Neural cell (in vitro differentiated cells): Measurements from ENCODE around the gene NDST1. TPM values are rescaled to one million over a fixed set of nuclear protein-coding genes. Genes with fewer than 3 reads are reported as not detected.

Experiments
- H2AFZ ChIP-seq: fragments of 200-600, 300-800 bp; sonication (generic), shearing (Covaris generic); 2 replicates; pipeline ENCODE4 v1.6.0; 2014; ENCODE audit warnings: low read depth, mild to moderate bottlenecking, antibody characterized with exemption, low read length, moderate library complexity
- H3F3A ChIP-seq: fragments of 200-600 bp; shearing (Covaris generic); 2 replicates; pipeline ENCODE4 v1.6.1; 2016; ENCODE audit warnings: mild to moderate bottlenecking, moderate library complexity, mixed read lengths, antibody characterized with exemption, low read length; ENCODE audit not compliant: insufficient read depth, poor library complexity, severe bottlenecking
- H3K27ac ChIP-seq: fragments of 200-600, 300-800 bp; sonication (generic), shearing (Covaris generic); 2 replicates; pipeline ENCODE4 v1.5.1; 2014; ENCODE audit warnings: mild to moderate bottlenecking, low read length, moderate library complexity
- H3K27me3 ChIP-seq: fragments of 300-800, 200-600 bp; sonication (generic), shearing (Covaris generic); 2 replicates; pipeline ENCODE4 v1.6.0; 2014; ENCODE audit warnings: mild to moderate bottlenecking, low read depth, low read length, moderate library complexity; ENCODE audit not compliant: insufficient read depth
- H3K36me3 ChIP-seq: fragments of 300-800, 200-600 bp; sonication (generic), shearing (Covaris generic); 2 replicates; pipeline ENCODE4 v1.5.1; 2014; ENCODE audit warnings: mild to moderate bottlenecking, antibody characterized with exemption, low read length, moderate library complexity; ENCODE audit not compliant: insufficient read depth
- H3K4me2 ChIP-seq: fragments of 300-800, 200-600 bp; sonication (generic), shearing (Covaris generic); 2 replicates; pipeline ENCODE4 v1.6.0; 2014; ENCODE audit warnings: mild to moderate bottlenecking, low read length
- H3K4me3 ChIP-seq: fragments of 300-800, 200-600 bp; sonication (generic), shearing (Covaris generic); 2 replicates; pipeline ENCODE4 v1.5.1; 2014; ENCODE audit warnings: mild to moderate bottlenecking, low read length, moderate library complexity
- H3K79me2 ChIP-seq: fragments of 200-600 bp; shearing (Covaris generic); replicated peaks from 2 replicates; pipeline ENCODE4 v1.6.0; 2014; ENCODE audit warnings: mild to moderate bottlenecking, low read length, moderate library complexity; ENCODE audit not compliant: insufficient read depth
- H3K9ac ChIP-seq: fragments of 300-800, 200-600 bp; sonication (generic), shearing (Covaris generic); 2 replicates; pipeline ENCODE4 v1.6.1; 2016; ENCODE audit warnings: mild to moderate bottlenecking, low read length, mixed read lengths
- H3K9me2 ChIP-seq: fragments of 200-600 bp; shearing (Covaris generic); 2 replicates; pipeline ENCODE4 v1.6.1; 2016; ENCODE audit warnings: mild to moderate bottlenecking, low read length, mixed read lengths; ENCODE audit not compliant: insufficient read depth
- H3K9me3 ChIP-seq: fragments of 200-600, 300-800 bp; sonication (generic), shearing (Covaris generic); 2 replicates; pipeline ENCODE4 v1.6.1; 2016; ENCODE audit warnings: mild to moderate bottlenecking, mixed run types, low read length, moderate library complexity, mixed read lengths
- H4K20me1 ChIP-seq: fragments of 200-600 bp; shearing (Covaris generic); 2 replicates; pipeline ENCODE4 v1.6.1; 2016; ENCODE audit warnings: mild to moderate bottlenecking, mixed run types; ENCODE audit not compliant: insufficient read depth
- EP300 ChIP-seq: fragments of 450-650 bp; conservative IDR thresholded peaks from 2 replicates; pipeline ENCODE4 v1.6.1; 2014; ENCODE audit warnings: antibody characterized with exemption, mild to moderate bottlenecking, moderate library complexity; ENCODE audit not compliant: poor library complexity, severe bottlenecking
- EZH2 ChIP-seq: fragments of 200-600, 300-800 bp; shearing (Covaris generic), sonication (generic); IDR thresholded peaks from 2 replicates; pipeline ENCODE4 v1.6.1; 2014; ENCODE audit warnings: antibody characterized with exemption, low read length, borderline replicate concordance, mild to moderate bottlenecking; ENCODE audit not compliant: insufficient read depth, poor library complexity, severe bottlenecking
- MXI1 ChIP-seq: fragments of 450-650 bp; conservative IDR thresholded peaks from 2 replicates; pipeline ENCODE4 v1.6.1; 2014; ENCODE audit warnings: antibody characterized with exemption, mild to moderate bottlenecking; ENCODE audit not compliant: poor library complexity, severe bottlenecking
- POLR2AphosphoS5 ChIP-seq: IDR thresholded peaks from 2 replicates; pipeline ENCODE4 v1.6.1; 2012
- RAD21 ChIP-seq: fragments of 450-650 bp; conservative IDR thresholded peaks from 2 replicates; pipeline ENCODE4 v1.6.1; 2014; ENCODE audit warnings: antibody characterized with exemption, mild to moderate bottlenecking, moderate library complexity
- SMC3 ChIP-seq: fragments of 450-650 bp; conservative IDR thresholded peaks from 2 replicates; pipeline ENCODE4 v1.6.1; 2014; ENCODE audit warnings: antibody characterized with exemption, mild to moderate bottlenecking, moderate library complexity; ENCODE audit not compliant: poor library complexity
- TAF1 ChIP-seq: IDR thresholded peaks from 2 replicates; pipeline ENCODE4 v1.6.1; 2012; ENCODE audit warnings: low read depth
- polyA plus RNA-seq: library from polyadenylated mRNA; depleted of rRNA; stranded (reverse); fragments of >200 nt; gene quantifications from 2 replicates; pipeline ENCODE4 v1.2.3, GENCODE V29; 2014
- TF ChIP-seq, protein P1 (sequence below): fragments of 450-650 bp; IDR thresholded peaks from 2 replicates; pipeline ENCODE4 v1.5.1; 2014; ENCODE audit warnings: antibody characterized with exemption, mild to moderate bottlenecking, moderate library complexity; ENCODE audit not compliant: poor library complexity, severe bottlenecking
- TF ChIP-seq, protein P2 (sequence below): IDR thresholded peaks from 2 replicates; pipeline ENCODE4 v1.6.1; 2012; ENCODE audit warnings: borderline replicate concordance

The NDST1 gene
- polyA plus RNA-seq, 1 donor from 2014 or later: 15.6 TPM

DNA sequence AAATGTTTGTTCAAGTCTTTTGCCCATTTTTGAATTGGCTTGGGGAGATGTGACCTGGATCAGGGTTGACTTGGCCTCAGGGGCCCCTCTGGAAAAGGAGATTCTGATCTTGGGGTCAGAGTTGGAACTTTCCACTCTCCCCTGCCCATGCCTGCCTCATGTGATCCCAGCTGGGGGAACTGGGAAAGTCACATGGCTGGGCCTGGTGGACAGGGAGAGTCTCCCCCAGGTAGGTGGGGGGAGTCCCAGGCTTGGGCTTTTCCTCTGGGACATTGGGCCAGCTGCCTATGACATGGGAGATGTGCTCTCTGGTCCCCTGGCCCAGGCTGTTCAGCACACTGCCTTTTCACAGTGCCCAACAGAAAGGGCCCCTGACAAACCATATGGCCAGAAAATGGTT is 60.7 kb downstream of the NDST1 start:
- no peak overlapping the region for H3K27ac ChIP-seq
- TF ChIP-seq, protein P1, sequence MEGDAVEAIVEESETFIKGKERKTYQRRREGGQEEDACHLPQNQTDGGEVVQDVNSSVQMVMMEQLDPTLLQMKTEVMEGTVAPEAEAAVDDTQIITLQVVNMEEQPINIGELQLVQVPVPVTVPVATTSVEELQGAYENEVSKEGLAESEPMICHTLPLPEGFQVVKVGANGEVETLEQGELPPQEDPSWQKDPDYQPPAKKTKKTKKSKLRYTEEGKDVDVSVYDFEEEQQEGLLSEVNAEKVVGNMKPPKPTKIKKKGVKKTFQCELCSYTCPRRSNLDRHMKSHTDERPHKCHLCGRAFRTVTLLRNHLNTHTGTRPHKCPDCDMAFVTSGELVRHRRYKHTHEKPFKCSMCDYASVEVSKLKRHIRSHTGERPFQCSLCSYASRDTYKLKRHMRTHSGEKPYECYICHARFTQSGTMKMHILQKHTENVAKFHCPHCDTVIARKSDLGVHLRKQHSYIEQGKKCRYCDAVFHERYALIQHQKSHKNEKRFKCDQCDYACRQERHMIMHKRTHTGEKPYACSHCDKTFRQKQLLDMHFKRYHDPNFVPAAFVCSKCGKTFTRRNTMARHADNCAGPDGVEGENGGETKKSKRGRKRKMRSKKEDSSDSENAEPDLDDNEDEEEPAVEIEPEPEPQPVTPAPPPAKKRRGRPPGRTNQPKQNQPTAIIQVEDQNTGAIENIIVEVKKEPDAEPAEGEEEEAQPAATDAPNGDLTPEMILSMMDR: no peak
- H3K79me2 ChIP-seq: no peaks in the 10 kb centered on the region
- H3K27me3 ChIP-seq: no peaks in the 10 kb centered on the region
- H3K4me2 ChIP-seq: no peak overlapping the region
- H3K9ac ChIP-seq: no peak overlapping the region
- H3K9me2 ChIP-seq: no peaks in the 10 kb centered on the region
- no peak overlapping the region for H2AFZ ChIP-seq
- no peaks in the 10 kb centered on the region for H4K20me1 ChIP-seq
- H3K36me3 ChIP-seq: no peaks in the 10 kb centered on the region
- no peaks in the 10 kb centered on the region for H3F3A ChIP-seq
- H3K9me3 ChIP-seq: no peaks in the 10 kb centered on the region
- no peak overlapping the region for H3K4me3 ChIP-seq

DNA sequence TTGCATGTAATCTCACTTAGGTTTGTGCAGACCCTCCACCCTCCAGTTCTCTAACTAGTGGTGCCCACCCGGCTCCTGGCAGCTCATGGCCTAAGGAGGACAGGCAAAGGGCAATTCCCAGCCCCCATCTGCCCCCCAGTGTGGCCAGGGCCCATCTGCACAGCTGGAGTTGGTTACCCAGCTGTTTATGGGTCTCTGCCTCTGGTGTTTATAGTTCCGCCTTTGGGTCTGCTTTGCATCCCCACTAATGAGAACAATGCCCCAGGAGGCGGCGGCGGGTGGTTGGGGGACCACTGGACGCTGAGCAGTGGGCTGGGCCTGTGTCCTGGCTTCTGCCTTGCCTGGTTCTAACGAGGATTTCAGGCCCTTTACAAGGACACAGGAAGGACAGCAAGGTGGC is 62.4 kb downstream of the NDST1 start:
- H3K79me2 ChIP-seq: no peaks in the 10 kb centered on the region
- no peak for TF ChIP-seq EZH2
- no peak for TF ChIP-seq MXI1
- no peak overlapping the region for H3K4me3 ChIP-seq
- H4K20me1 ChIP-seq: no peaks in the 10 kb centered on the region
- H3K9ac ChIP-seq: no peak overlapping the region
- H3K9me3 ChIP-seq: no peaks in the 10 kb centered on the region
- H3K36me3 ChIP-seq: no peaks in the 10 kb centered on the region
- no peak overlapping the region for H3K4me2 ChIP-seq
- H3K27me3 ChIP-seq: no peaks in the 10 kb centered on the region
- H3K27ac ChIP-seq: no peak overlapping the region
- no peak overlapping the region for H2AFZ ChIP-seq
- no peaks in the 10 kb centered on the region for H3F3A ChIP-seq
- no peaks in the 10 kb centered on the region for H3K9me2 ChIP-seq

DNA sequence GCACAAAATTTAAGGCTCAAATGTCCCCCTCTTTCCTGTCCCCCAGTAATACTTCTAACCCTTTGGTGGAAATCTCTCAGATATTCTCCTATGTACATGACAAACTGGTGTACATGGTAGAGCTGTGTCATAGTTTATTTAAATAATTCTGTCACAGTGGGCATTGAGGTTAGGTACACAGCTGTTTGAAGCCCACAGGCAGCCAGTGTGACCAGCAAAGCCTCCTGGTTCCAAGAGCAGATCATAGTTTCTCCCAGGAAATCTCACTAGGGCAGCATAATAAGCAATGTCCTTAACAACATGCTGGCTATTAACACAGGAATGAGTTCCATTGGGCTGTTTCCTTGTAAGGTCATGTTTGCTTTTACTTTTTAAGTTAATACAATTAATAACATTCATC is 63.9 kb downstream of the NDST1 start:
- no peaks in the 10 kb centered on the region for H4K20me1 ChIP-seq
- H3K27ac ChIP-seq: no peak overlapping the region
- no peak overlapping the region for H3K4me3 ChIP-seq
- H3K27me3 ChIP-seq: no peaks in the 10 kb centered on the region
- no peaks in the 10 kb centered on the region for H3K9me3 ChIP-seq
- H3K9me2 ChIP-seq: no peaks in the 10 kb centered on the region
- H3K4me2 ChIP-seq: no peak overlapping the region
- no peaks in the 10 kb centered on the region for H3F3A ChIP-seq
- no peaks in the 10 kb centered on the region for H3K36me3 ChIP-seq
- no peak overlapping the region for H3K9ac ChIP-seq
- no peak overlapping the region for H2AFZ ChIP-seq
- no peak for TF ChIP-seq POLR2AphosphoS5
- TF ChIP-seq SMC3: no peak
- TF ChIP-seq TAF1: no peak
- TF ChIP-seq EP300: no peak
- TF ChIP-seq, protein P2, sequence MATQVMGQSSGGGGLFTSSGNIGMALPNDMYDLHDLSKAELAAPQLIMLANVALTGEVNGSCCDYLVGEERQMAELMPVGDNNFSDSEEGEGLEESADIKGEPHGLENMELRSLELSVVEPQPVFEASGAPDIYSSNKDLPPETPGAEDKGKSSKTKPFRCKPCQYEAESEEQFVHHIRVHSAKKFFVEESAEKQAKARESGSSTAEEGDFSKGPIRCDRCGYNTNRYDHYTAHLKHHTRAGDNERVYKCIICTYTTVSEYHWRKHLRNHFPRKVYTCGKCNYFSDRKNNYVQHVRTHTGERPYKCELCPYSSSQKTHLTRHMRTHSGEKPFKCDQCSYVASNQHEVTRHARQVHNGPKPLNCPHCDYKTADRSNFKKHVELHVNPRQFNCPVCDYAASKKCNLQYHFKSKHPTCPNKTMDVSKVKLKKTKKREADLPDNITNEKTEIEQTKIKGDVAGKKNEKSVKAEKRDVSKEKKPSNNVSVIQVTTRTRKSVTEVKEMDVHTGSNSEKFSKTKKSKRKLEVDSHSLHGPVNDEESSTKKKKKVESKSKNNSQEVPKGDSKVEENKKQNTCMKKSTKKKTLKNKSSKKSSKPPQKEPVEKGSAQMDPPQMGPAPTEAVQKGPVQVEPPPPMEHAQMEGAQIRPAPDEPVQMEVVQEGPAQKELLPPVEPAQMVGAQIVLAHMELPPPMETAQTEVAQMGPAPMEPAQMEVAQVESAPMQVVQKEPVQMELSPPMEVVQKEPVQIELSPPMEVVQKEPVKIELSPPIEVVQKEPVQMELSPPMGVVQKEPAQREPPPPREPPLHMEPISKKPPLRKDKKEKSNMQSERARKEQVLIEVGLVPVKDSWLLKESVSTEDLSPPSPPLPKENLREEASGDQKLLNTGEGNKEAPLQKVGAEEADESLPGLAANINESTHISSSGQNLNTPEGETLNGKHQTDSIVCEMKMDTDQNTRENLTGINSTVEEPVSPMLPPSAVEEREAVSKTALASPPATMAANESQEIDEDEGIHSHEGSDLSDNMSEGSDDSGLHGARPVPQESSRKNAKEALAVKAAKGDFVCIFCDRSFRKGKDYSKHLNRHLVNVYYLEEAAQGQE: no peak
- no peak for TF ChIP-seq EZH2
- TF ChIP-seq RAD21: no peak
- TF ChIP-seq, protein P1: no peak
- TF ChIP-seq MXI1: no peak
- no peaks in the 10 kb centered on the region for H3K79me2 ChIP-seq
